ES-I3 (cell line): ENCODE measurements around the gene TACC2.
"Not testable (repeated sequence)": the region's sequence is repeated elsewhere in the genome, so short reads cannot be mapped to it uniquely, and the experiment has no call there.

Experiments
- H3K36me3 ChIP-seq: 2 replicates; pipeline ENCODE4 v1.6.1; 2013; ENCODE audit warnings: mild to moderate bottlenecking, low read length, control low read depth, moderate library complexity; ENCODE audit not compliant: insufficient read depth
- H3K4me1 ChIP-seq: 2 replicates; pipeline ENCODE4 v1.6.1; 2013; ENCODE audit warnings: mild to moderate bottlenecking, control low read depth, low read length; ENCODE audit not compliant: insufficient read depth
- H3K9ac ChIP-seq: 2 replicates; pipeline ENCODE4 v1.6.1; 2013; ENCODE audit warnings: low read depth, mild to moderate bottlenecking, low read length, moderate library complexity
- H3K9me3 ChIP-seq: 2 replicates; pipeline ENCODE4 v1.6.1; 2013; ENCODE audit warnings: mild to moderate bottlenecking, low read length, moderate library complexity; ENCODE audit not compliant: control insufficient read depth, insufficient read depth

TACC2 gene

DNA sequence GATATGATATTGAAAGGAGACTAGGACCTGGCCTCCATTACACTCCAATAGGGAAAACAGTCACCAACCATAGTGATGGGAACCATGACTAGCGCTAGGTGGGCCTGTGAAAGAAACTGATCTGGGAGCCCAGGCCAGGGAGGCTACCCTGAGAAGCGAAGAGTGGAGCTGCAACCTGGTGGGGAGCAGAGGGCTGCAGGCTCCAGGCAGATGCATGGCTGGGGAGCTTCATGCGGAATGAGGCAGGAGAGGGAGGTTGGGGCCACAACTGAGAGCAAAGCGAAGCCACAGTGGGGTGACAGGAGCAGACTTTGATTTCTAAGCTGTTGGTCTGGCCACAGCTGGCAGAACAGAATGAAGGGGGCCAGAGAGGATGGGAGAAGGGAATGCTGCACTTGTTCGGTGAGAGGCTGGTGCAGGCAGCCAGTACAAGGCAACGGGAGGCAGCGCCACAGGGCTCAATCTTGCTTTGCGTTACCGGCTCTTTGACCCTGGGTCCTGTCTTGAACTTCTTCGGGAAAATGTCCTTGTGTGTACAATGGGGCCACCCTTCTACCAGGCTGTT, 88.4 kb downstream of the TACC2 start:
- no peaks in the 10 kb centered on the region for H3K9me3 ChIP-seq

DNA sequence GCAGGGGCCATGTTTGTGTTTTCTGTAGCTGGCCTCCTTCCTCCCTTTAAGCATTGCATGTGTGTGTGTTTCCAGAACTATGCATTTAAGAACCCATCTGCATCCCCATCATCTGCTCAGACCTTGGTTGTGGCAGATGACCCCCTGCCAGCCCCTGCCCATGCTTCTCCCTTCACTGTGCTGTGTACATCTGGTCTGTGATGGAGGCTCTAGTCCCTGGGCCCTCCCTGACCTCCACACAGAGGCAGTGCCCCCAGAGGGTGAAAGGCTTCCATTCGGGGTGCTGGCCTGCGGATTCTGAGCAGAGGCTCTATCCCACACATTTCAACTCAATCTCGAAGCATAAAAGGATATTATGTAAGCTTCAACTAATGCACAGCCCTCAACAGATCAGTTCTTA, 89.4 kb downstream of the TACC2 start:
- Histone ChIP-seq H3K4me1 (no peaks in the 10 kb centered on the region), H3K36me3 (no peaks in the 10 kb centered on the region), H3K9ac (no peak overlapping the region), H3K9me3 (no peaks in the 10 kb centered on the region)

More for the DNA sequence above, 88.4 kb downstream of the TACC2 start:
- no peaks in the 10 kb centered on the region for H3K36me3 ChIP-seq
- H3K9ac ChIP-seq: no peak overlapping the region
- H3K4me1 ChIP-seq: no peaks in the 10 kb centered on the region

DNA sequence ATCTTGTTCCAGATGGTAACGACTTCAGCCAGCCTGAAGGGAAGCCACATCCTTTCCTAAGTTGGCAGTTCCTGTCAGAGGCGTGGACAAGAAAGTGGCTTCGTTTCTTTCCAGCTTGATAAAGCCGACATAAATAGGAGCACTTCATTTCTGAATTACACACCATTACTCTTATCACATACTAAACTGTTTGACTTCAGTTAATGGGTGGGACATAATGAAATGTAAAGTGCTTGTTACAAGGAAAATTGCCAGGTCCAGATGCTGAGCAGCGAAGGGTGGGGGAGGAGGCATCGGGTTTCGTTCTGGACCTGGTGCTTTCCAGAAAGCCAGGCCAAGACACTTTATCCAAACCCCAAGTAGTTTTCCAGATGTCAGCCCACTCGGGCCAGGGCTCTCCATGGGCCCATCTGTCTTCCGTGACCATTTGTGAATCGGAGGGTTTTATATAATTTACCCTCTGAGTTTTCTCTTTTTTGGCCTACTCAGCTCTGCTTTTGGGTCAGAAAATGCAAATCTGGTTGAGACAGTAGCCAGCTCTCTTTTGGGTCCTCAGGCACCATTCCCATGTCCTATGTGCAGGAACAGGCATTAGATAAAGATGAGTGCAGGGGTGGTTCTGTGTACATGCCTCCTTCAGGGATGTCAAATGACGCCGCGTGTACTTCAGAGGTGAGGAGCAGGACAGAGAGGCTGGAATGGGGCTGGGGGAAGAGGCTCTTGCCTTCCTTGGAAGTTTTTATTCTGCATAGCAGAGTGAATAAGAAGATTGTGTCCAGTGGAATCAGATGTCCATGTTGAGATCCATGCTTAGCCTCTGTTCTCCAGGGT, 90.2 kb downstream of the TACC2 start:
- Histone ChIP-seq H3K4me1 (no peaks in the 10 kb centered on the region), H3K9ac (no peak overlapping the region), H3K9me3 (no peaks in the 10 kb centered on the region), H3K36me3 (no peaks in the 10 kb centered on the region)

DNA sequence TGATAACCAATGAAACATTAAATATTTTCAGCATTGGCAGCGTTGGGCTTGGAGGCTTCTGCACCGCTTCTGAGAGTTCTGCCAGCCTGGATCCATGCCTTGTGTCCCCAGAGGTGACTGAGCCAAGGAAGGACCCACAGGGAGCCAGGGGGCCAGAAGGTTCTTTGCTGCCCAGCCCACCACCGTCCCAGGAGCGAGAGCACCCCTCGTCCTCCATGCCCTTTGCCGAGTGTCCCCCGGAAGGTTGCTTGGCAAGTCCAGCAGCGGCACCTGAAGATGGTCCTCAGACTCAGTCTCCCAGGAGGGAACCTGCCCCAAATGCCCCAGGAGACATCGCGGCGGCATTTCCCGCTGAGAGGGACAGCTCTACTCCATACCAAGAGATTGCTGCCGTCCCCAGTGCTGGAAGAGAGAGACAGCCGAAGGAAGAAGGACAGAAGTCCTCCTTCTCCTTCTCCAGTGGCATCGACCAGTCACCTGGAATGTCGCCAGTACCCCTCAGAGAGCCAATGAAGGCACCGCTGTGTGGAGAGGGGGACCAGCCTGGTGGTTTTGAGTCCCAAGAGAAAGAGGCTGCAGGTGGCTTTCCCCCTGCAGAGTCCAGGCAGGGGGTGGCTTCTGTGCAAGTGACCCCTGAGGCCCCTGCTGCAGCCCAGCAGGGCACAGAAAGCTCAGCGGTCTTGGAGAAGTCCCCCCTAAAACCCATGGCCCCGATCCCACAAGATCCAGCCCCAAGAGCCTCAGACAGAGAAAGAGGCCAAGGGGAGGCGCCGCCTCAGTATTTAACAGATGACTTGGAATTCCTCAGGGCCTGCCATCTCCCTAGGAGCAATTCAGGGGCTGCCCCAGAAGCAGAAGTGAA, 93.9 kb downstream of the TACC2 start:
- no peak overlapping the region for H3K9ac ChIP-seq
- H3K9me3 ChIP-seq: no peaks in the 10 kb centered on the region
- H3K4me1 ChIP-seq: no peaks in the 10 kb centered on the region
- no peaks in the 10 kb centered on the region for H3K36me3 ChIP-seq

DNA sequence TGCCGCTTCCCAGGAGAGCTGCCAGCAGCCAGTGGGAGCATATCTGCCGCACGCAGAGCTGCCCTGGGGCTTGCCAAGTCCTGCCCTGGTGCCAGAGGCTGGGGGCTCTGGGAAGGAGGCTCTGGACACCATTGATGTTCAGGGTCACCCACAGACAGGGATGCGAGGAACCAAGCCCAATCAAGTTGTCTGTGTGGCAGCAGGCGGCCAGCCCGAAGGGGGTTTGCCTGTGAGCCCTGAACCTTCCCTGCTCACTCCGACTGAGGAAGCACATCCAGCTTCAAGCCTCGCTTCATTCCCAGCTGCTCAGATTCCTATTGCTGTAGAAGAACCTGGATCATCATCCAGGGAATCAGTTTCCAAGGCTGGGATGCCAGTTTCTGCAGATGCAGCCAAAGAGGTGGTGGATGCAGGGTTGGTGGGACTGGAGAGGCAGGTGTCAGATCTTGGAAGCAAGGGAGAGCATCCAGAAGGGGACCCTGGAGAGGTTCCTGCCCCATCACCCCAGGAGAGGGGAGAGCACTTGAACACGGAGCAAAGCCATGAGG, 94.6 kb downstream of the TACC2 start:
- Histone ChIP-seq H3K4me1 (no peaks in the 10 kb centered on the region), H3K36me3 (no peaks in the 10 kb centered on the region)

DNA sequence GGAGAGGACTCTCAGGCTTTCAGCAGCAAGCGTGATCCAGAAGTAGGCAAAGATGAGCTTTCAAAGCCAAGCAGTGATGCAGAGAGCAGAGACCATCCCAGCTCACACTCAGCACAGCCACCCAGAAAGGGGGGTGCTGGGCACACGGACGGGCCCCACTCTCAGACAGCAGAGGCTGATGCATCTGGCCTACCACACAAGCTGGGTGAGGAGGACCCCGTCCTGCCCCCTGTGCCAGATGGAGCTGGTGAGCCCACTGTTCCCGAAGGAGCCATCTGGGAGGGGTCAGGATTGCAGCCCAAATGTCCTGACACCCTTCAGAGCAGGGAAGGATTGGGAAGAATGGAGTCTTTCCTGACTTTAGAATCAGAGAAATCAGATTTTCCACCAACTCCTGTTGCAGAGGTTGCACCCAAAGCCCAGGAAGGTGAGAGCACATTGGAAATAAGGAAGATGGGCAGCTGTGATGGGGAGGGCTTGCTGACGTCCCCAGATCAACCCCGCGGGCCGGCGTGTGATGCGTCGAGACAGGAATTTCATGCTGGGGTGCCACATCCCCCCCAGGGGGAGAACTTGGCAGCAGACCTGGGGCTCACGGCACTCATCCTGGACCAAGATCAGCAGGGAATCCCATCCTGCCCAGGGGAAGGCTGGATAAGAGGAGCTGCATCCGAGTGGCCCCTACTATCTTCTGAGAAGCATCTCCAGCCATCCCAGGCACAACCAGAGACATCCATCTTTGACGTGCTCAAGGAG, 95.5 kb downstream of the TACC2 start:
- Histone ChIP-seq H3K36me3 (no peaks in the 10 kb centered on the region), H3K4me1 (no peaks in the 10 kb centered on the region), H3K9me3 (no peaks in the 10 kb centered on the region)

More for the DNA sequence above, 94.6 kb downstream of the TACC2 start:
- H3K9me3 ChIP-seq: no peaks in the 10 kb centered on the region
- no peak overlapping the region for H3K9ac ChIP-seq

DNA sequence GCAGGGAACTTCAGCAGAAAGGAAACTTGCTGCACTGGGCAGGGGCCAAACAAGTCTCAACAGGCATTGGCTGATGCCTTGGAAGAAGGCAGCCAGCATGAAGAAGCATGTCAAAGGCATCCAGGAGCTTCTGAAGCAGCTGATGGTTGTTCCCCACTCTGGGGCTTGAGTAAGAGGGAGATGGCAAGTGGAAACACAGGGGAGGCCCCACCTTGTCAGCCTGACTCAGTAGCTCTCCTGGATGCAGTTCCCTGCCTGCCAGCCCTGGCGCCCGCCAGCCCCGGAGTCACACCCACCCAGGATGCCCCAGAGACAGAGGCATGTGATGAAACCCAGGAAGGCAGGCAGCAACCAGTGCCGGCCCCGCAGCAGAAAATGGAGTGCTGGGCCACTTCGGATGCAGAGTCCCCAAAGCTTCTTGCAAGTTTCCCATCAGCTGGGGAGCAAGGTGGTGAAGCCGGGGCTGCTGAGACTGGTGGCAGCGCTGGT, 96.5 kb downstream of the TACC2 start:
- Histone ChIP-seq H3K9ac (no peak overlapping the region), H3K9me3 (no peaks in the 10 kb centered on the region), H3K36me3 (no peaks in the 10 kb centered on the region), H3K4me1 (no peaks in the 10 kb centered on the region)

More for the DNA sequence above, 95.5 kb downstream of the TACC2 start:
- H3K9ac ChIP-seq: no peak overlapping the region

DNA sequence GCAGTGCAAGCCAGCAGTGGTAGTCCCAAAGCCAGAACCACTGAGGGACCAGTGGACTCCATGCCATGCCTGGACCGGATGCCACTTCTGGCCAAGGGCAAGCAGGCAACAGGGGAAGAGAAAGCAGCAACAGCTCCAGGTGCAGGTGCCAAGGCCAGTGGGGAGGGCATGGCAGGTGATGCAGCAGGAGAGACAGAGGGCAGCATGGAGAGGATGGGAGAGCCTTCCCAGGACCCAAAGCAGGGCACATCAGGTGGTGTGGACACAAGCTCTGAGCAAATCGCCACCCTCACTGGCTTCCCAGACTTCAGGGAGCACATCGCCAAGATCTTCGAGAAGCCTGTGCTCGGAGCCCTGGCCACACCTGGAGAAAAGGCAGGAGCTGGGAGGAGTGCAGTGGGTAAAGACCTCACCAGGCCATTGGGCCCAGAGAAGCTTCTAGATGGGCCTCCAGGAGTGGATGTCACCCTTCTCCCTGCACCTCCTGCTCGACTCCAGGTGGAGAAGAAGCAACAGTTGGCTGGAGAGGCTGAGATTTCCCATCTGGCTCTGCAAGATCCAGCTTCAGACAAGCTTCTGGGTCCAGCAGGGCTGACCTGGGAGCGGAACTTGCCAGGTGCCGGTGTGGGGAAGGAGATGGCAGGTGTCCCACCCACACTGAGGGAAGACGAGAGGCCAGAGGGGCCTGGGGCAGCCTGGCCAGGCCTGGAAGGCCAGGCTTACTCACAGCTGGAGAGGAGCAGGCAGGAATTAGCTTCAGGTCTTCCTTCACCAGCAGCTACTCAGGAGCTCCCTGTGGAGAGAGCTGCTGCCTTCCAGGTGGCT, 97.7 kb downstream of the TACC2 start:
- no peak overlapping the region for H3K9ac ChIP-seq
- no peaks in the 10 kb centered on the region for H3K4me1 ChIP-seq
- H3K9me3 ChIP-seq: no peaks in the 10 kb centered on the region
- H3K36me3 ChIP-seq: no peaks in the 10 kb centered on the region

DNA sequence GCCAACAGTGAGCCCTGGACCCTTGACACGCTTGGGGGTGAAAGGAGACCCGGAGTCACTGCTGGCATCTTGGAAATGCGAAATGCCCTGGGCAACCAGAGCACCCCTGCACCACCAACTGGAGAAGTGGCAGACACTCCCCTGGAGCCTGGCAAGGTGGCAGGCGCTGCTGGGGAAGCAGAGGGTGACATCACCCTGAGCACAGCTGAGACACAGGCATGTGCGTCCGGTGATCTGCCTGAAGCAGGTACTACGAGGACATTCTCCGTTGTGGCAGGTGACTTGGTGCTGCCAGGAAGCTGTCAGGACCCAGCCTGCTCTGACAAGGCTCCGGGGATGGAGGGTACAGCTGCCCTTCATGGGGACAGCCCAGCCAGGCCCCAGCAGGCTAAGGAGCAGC, 98.5 kb downstream of the TACC2 start:
- H3K4me1 ChIP-seq: no peaks in the 10 kb centered on the region

DNA sequence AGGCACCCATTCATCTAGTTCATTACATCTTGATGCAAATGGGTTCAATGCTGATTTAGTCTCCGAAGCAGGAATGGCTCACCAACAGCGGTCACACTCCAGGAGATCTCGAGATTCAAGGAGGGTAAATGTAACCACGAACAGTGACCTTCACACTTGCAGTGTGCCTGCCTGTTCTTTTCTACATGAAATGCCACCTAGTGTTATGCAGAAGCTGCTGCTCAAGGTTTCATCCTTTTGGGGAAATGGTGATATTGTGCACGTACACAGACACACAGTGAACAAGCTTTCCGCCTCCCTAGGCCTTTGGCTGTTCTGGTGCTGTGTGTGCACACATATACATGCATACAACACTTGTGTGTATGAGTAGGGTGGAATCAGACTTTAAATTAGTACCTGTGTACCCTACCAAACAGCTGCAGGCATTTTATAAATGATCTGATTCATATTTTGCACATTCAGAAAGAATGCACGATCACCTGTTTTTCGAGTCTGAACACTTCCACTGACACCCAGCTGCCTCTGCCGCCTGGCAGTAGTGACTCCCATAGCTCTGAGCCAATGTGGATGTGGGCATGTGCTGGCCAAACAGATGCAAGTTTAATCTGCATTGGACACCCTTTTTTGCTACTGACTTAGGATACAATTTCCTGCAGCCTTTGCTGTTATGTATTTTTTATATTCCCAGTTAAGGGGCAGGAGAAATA, 100.5 kb downstream of the TACC2 start:
- Histone ChIP-seq H3K9me3 (no peaks in the 10 kb centered on the region), H3K4me1 (no peaks in the 10 kb centered on the region), H3K36me3 (no peaks in the 10 kb centered on the region), H3K9ac (no peak overlapping the region)

More for the DNA sequence above, 98.5 kb downstream of the TACC2 start:
- no peaks in the 10 kb centered on the region for H3K9me3 ChIP-seq
- no peaks in the 10 kb centered on the region for H3K36me3 ChIP-seq
- no peak overlapping the region for H3K9ac ChIP-seq

DNA sequence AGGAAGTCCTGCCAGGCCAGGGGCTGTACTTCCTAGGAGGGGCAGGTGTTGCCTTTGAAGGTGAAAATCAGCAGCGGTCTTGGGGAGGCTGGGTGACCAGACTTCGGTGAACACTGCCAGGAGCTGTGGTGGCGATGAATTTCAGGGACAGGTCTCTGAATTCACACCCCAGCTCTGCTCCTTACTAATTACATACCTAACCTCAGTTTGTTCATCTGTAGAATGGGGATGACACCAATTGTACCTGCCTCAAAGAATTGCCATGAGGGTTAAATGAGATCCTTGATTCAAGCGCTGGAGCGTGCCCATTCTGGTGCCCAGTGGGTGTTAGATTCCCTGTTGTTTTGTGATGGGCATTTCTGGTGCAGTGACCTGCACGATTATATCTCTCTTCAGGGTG, 102.8 kb downstream of the TACC2 start:
- H3K4me1 ChIP-seq: no peaks in the 10 kb centered on the region
- H3K36me3 ChIP-seq: no peaks in the 10 kb centered on the region
- no peak overlapping the region for H3K9ac ChIP-seq
- H3K9me3 ChIP-seq: no peaks in the 10 kb centered on the region

DNA sequence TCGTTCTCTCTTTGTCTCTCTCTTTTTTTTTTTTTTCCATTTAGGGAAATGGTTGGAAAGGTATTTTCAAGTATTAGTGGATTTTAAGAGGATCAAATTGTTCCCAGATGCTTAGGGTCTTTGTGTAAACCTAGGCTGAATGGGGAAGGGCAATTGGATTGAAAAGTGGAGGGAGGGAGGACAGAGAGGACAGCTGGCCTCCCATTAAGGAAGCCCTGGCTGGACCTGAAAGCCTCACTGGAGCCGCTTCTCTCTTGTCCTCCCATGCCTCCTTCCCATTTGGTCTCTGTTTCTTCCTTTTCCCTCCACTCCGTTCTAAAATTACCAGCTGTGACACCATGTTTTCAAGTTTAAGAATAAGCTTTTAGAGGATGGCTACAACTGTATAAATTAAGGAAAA, 104.1 kb downstream of the TACC2 start:
- Histone ChIP-seq H3K4me1 (no peaks in the 10 kb centered on the region), H3K9me3 (no peaks in the 10 kb centered on the region), H3K9ac (no peak overlapping the region), H3K36me3 (no peaks in the 10 kb centered on the region)

DNA sequence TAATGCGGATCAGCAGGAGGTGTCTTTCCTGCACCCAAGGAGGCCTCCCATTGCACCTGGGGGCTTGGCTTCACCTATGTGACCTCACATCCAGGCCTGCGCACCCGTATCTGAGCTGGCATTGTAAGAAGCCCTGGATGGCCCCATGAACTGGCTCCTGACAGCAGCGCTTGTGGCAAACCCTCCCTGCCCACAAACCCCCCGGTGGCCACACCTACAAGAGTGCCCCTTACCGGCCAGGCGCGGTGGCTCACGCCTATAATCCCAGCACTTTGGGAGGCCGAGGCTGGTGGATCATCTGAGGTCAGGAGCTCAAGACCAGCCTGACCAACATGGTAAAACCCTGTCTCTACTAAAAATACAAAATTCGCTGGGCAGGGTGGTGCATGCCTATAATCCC, 107.2 kb downstream of the TACC2 start:
- H3K9me3 ChIP-seq, H3K4me1 ChIP-seq, H3K9ac ChIP-seq, H3K36me3 ChIP-seq: not testable (repeated sequence)
